ENCODE results near the gene GIMAP6.
"Not testable (repeated sequence)": the region's sequence is repeated elsewhere in the genome, so short reads cannot be mapped to it uniquely, and the experiment has no call there.

GIMAP6 gene

GRCh38 chr7:150645259-150646020 is 13.3 kb upstream of the GIMAP6 start:
- DNase-seq (ENCODE audit: low read depth), result no peak

GRCh38 chr7:150642926-150643325 is 10.7 kb upstream of the GIMAP6 start:
- no peak for DNase-seq (ENCODE audit: low read depth)

GRCh38 chr7:150641854-150642253 is 9.7 kb upstream of the GIMAP6 start:
- no peak for DNase-seq (ENCODE audit: low read depth)

GRCh38 chr7:150633926-150634325 is 1.7 kb upstream of the GIMAP6 start:
- no peak for DNase-seq (ENCODE audit: low read depth)

- DNase-seq (ENCODE audit: low read depth), result no peak
These were observed 930 bp downstream of the GIMAP6 start for GRCh38 chr7:150631084-150631826.

GRCh38 chr7:150629347-150629746 is 2.8 kb downstream of the GIMAP6 start:
- DNase-seq (ENCODE audit: low read depth), result no peak

GRCh38 chr7:150627959-150628358 is 4.2 kb downstream of the GIMAP6 start:
- DNase-seq (ENCODE audit: low read depth), result no peak

- DNase-seq (ENCODE audit: low read depth), result no peak
These were observed 5.5 kb downstream of the GIMAP6 start for GRCh38 chr7:150626696-150627095.

GRCh38 chr7:150621376-150621775 is 10.8 kb downstream of the GIMAP6 start:
- no peak for DNase-seq (ENCODE audit: low read depth)

GRCh38 chr7:150620617-150621371 is 11.4 kb downstream of the GIMAP6 start:
- no peak for DNase-seq (ENCODE audit: low read depth)

GRCh38 chr7:150620061-150620460 is 12.1 kb downstream of the GIMAP6 start:
- DNase-seq (ENCODE audit: low read depth), result no peak

- not testable (repeated sequence) for DNase-seq (ENCODE audit: low read depth)
These were observed 16.9 kb downstream of the GIMAP6 start for GRCh38 chr7:150615221-150615755.

- not testable (repeated sequence) for DNase-seq (ENCODE audit: low read depth)
These were observed 17.8 kb downstream of the GIMAP6 start for GRCh38 chr7:150614426-150614825.

- DNase-seq (ENCODE audit: low read depth), result no peak
These were observed 18.3 kb downstream of the GIMAP6 start for GRCh38 chr7:150613880-150614279.

GRCh38 chr7:150612925-150613324 is 19.3 kb downstream of the GIMAP6 start:
- DNase-seq (ENCODE audit: low read depth), result no peak

GRCh38 chr7:150610233-150610632 is 22.0 kb downstream of the GIMAP6 start:
- DNase-seq (ENCODE audit: low read depth), result no peak

GRCh38 chr7:150603600-150603999 is 28.6 kb downstream of the GIMAP6 start:
- DNase-seq (ENCODE audit: low read depth), result not testable (repeated sequence)

GRCh38 chr7:150595361-150595760 is 36.8 kb downstream of the GIMAP6 start:
- DNase-seq (ENCODE audit: low read depth), result no peak

GRCh38 chr7:150594805-150595204 is 37.4 kb downstream of the GIMAP6 start:
- DNase-seq (ENCODE audit: low read depth), result no peak

GRCh38 chr7:150587551-150587950 is 44.6 kb downstream of the GIMAP6 start:
- no peak for DNase-seq (ENCODE audit: low read depth)

GRCh38 chr7:150586785-150587152 is 45.4 kb downstream of the GIMAP6 start:
- DNase-seq (ENCODE audit: low read depth), result no peak

- no peak for DNase-seq (ENCODE audit: low read depth)
These were observed 46.0 kb downstream of the GIMAP6 start for GRCh38 chr7:150586068-150586784.
